K562 (cell line): Measurements from ENCODE around the gene LANCL3. TPM values are rescaled to one million over a fixed set of nuclear protein-coding genes. Genes with fewer than 3 reads are reported as not detected.
"Not testable (repeated sequence)": the region's sequence is repeated elsewhere in the genome, so short reads cannot be mapped to it uniquely, and the experiment has no call there.

Source experiments
- ATAC-seq: fragments of 200-7000 bp; cut with Tn5 transposase; 3 replicates; pipeline ENCODE4 v1.9.1; 2020; ENCODE audit warnings: moderate library complexity
- BruUV-seq: library from RNA; stranded (reverse); fragments of 400-500 nt; replicated peaks from 2 replicates; lab custom pipeline; 2021; lab: Mats Ljungman, UMichigan
- CTCF ChIA-PET: fragments of 300-600 bp; formaldehyde crosslinking; extraction: SDS; loops from one replicate; lab custom pipeline; 2021; ENCODE audit warnings: low intra/inter-chr PET ratio; lab: Yijun Ruan, JAX
- POLR2A ChIA-PET: fragments of 300-600, 350-650 bp; sonication (Branson Sonifier 250); formaldehyde crosslinking; extraction: SDS; loops from one replicate; lab custom pipeline; 2021; ENCODE audit warnings: antibody characterized with exemption, inconsistent platforms; lab: Yijun Ruan, JAX
- DNase-seq, 4 experiments: peaks; one replicate each; pipeline versions ENCODE4 v3.0.0 to v3.0.0-alpha.2; 2011 to 2018; ENCODE audit warnings: low spot score in 3 of 4, mixed read lengths in 3 of 4; ENCODE audit errors: extremely low read depth in 1 of 4
- FAIRE-seq: peaks from 2 replicates; lab custom pipeline; 2011; peaks lifted over from hg19 to GRCh38; lab: Jason Lieb, UNC
- H2AFZ ChIP-seq: 2 replicates; pipeline ENCODE4 v1.6.0; 2011; ENCODE audit warnings: low read depth, low read length, control low read depth, inconsistent platforms
- H3K27ac ChIP-seq: fragments of 200-600 bp; 3 replicates; pipeline ENCODE4 v1.8.0; 2011; ENCODE audit warnings: low read depth, mild to moderate bottlenecking, control low read depth, inconsistent platforms, low read length, moderate library complexity, mixed read lengths; ENCODE audit errors: extremely low read depth
- H3K27me3 ChIP-seq, 2 experiments: fragments of 300-600 bp in 1 of 2; 2 replicates in 1 of 2; 3 replicates in 1 of 2; pipeline versions ENCODE4 v1.6.0 to v1.8.0; 2011; ENCODE audit warnings: inconsistent platforms in 2 of 2, low read length in 2 of 2, mild to moderate bottlenecking in 1 of 2, mixed read lengths in 1 of 2, moderate library complexity in 1 of 2; ENCODE audit not compliant: control insufficient read depth in 2 of 2, insufficient read depth in 2 of 2
- H3K36me3 ChIP-seq: fragments of 300-600 bp; 3 replicates; pipeline ENCODE4 v1.8.0; 2011; ENCODE audit warnings: mild to moderate bottlenecking, low read length, inconsistent platforms; ENCODE audit not compliant: control insufficient read depth, insufficient read depth
- H3K4me1 ChIP-seq, 2 experiments: fragments of 200-600 bp in 1 of 2; replicated peaks in 1 of 2; 2 replicates in 1 of 2; 3 replicates in 1 of 2; pipeline versions ENCODE4 v1.5.1 to v1.8.0; 2011; ENCODE audit warnings: inconsistent platforms in 2 of 2, low read length in 2 of 2, mild to moderate bottlenecking in 1 of 2, mixed read lengths in 1 of 2, moderate library complexity in 1 of 2; ENCODE audit not compliant: control insufficient read depth in 2 of 2, insufficient read depth in 2 of 2
- H3K4me2 ChIP-seq: 2 replicates; pipeline ENCODE4 v1.6.1; 2011; ENCODE audit warnings: low read length, control low read depth, inconsistent platforms, mixed read lengths; ENCODE audit not compliant: insufficient read depth
- H3K4me3 ChIP-seq: fragments of 200-600 bp; sonication (generic), shearing (Covaris generic); 2 replicates; pipeline ENCODE4 v1.5.1; 2016; ENCODE audit warnings: control low read depth, inconsistent platforms
- H3K79me2 ChIP-seq: fragments of 200-600 bp; 3 replicates; pipeline ENCODE4 v1.8.0; 2011; ENCODE audit warnings: low read length, inconsistent platforms; ENCODE audit not compliant: control insufficient read depth, insufficient read depth
- H3K9ac ChIP-seq, 2 experiments: 2 replicates each; pipeline versions ENCODE4 v1.6.0 to v1.6.1; 2011; ENCODE audit warnings: low read depth in 2 of 2, low read length in 2 of 2, control low read depth in 1 of 2, inconsistent platforms in 1 of 2, mild to moderate bottlenecking in 1 of 2, mixed read lengths in 1 of 2; ENCODE audit not compliant: insufficient read depth in 1 of 2
- H3K9me1 ChIP-seq: one replicate; pipeline ENCODE4 v1.6.0; 2011; ENCODE audit warnings: inconsistent platforms, mild to moderate bottlenecking, low read length, moderate library complexity; ENCODE audit not compliant: control insufficient read depth, insufficient read depth
- H3K9me3 ChIP-seq: replicated peaks from 2 replicates; pipeline ENCODE4 v1.5.1; 2011; ENCODE audit warnings: low read depth, low read length, inconsistent platforms; ENCODE audit not compliant: control insufficient read depth, insufficient read depth
- H4K20me1 ChIP-seq: replicated peaks from 2 replicates; pipeline ENCODE4 v1.6.1; 2011; ENCODE audit warnings: low read length, inconsistent platforms, mixed read lengths; ENCODE audit not compliant: control insufficient read depth, insufficient read depth
- HINFP ChIP-seq: fragments of 450-650 bp; conservative IDR thresholded peaks from 2 replicates; pipeline ENCODE4 v1.6.1; 2016; ENCODE audit warnings: missing genetic modification characterization, low read depth, mild to moderate bottlenecking, control low read depth, missing compliant biosample characterization
- RAD21 ChIP-seq, 2 experiments: fragments of 250-450 bp in 1 of 2; fragments of 450-650 bp in 1 of 2; sonication (Bioruptor Pico) in 1 of 2; formaldehyde crosslinking in 1 of 2; IDR thresholded peaks in 1 of 2; conservative IDR thresholded peaks in 1 of 2; 2 replicates each; pipeline versions ENCODE4 v1.4.0 to v1.8.0; 2020 to 2022; ENCODE audit warnings: mild to moderate bottlenecking in 2 of 2, moderate library complexity in 1 of 2
- RBFOX2 ChIP-seq: fragments of 200-400 bp; formaldehyde crosslinking; IDR thresholded peaks from 2 replicates; pipeline ENCODE4 v1.6.1; 2017; ENCODE audit warnings: low read depth, mild to moderate bottlenecking, low read length, moderate library complexity
- REST ChIP-seq, 2 experiments: fragments of 450-650 bp; formaldehyde crosslinking in 1 of 2; IDR thresholded peaks; 2 replicates each; pipeline versions ENCODE4 v1.4.0 to v1.6.1; 2014 to 2020; ENCODE audit warnings: mild to moderate bottlenecking in 2 of 2, borderline replicate concordance in 1 of 2, low read depth in 1 of 2
- SAFB ChIP-seq: fragments of 200-400 bp; formaldehyde crosslinking; IDR thresholded peaks from 2 replicates; pipeline ENCODE4 v1.6.1; 2017; ENCODE audit warnings: low read depth, low read length, borderline replicate concordance
- SMC3 ChIP-seq: conservative IDR thresholded peaks from 2 replicates; pipeline ENCODE4 v1.6.1; 2011; ENCODE audit warnings: low read depth, low read length, improper control_type of control experiment; ENCODE audit not compliant: insufficient read depth
- STAG1 ChIP-seq: sonication (generic); formaldehyde crosslinking; IDR thresholded peaks from 2 replicates; pipeline ENCODE4 v1.5.0; 2020; ENCODE audit warnings: missing genetic modification reagents, borderline replicate concordance
- ZNF121 ChIP-seq: sonication (generic); formaldehyde crosslinking; conservative IDR thresholded peaks from 2 replicates; pipeline ENCODE4 v1.8.0; 2022; ENCODE audit warnings: missing genetic modification reagents
- WGBS: fragments of 100-300 bp; shearing (Covaris generic); methylation state at CpG from one replicate; pipeline ENCODE4 v1.1.6; 2016; ENCODE audit warnings: low coverage, mixed read lengths; ENCODE audit not compliant: insufficient coverage; ENCODE audit errors: missing lambda C conversion rate; 5-methylcytosine and 5-hydroxymethylcytosine counted together
- in situ Hi-C: fragments of 300-500 bp; cut with MboI; formaldehyde crosslinking; loops from 4 replicates; pipeline ENCODE4 v1.15.0; 2018; ENCODE audit warnings: inconsistent platforms, mixed read lengths
- intact Hi-C: fragments of 100-400 bp; cut with micrococcal nuclease; formaldehyde crosslinking; loops from 2 replicates; pipeline ENCODE4 v1.14.2; 2022
- polyA plus RNA-seq, 8 experiments: library from polyadenylated mRNA; depleted of rRNA in 4 of 8; stranded (reverse) in 5 of 8; unstranded in 3 of 8; fragments of >200 nt; fragmentation: Nextera tagmentation in 2 of 8; fragmentation: Illumina TruSeq in 1 of 8; extraction: Ambion mirVana in 2 of 8; extraction: Trizol in 1 of 8; gene quantifications; 2 replicates each; pipeline versions ENCODE4 v1.2.1 to v1.2.3, GENCODE V29; 2011 to 2014; ENCODE audit warnings: inconsistent platforms in 1 of 8, missing spikeins in 1 of 8
- total RNA-seq, 7 experiments: library from RNA; depleted of rRNA in 6 of 7; stranded (reverse); fragments of >200 nt in 6 of 7; fragmentation: Illumina TruSeq in 2 of 7; extraction: Trizol in 2 of 7; gene quantifications; 2 replicates each; pipeline versions ENCODE4 v1.2.1 to v1.2.3, GENCODE V29; 2011 to 2021; ENCODE audit warnings: low replicate concordance in 1 of 7

The LANCL3 gene
- total and polyA plus RNA-seq, 9 of the 15 experiments (the other 6 are each of a cell fraction or from before 2014, with no cell fraction given) = 0.41 to 1.5 (median 0.58) TPM

GRCh38 chrX:37572108-37572587 lies 687 bp downstream of the LANCL3 start:
- H3K9ac ChIP-seq = peak overlapping the region; percentile 61 to 76
- peak; percentile 16 to 68 (median 19) for DNase-seq
- H3K4me2 ChIP-seq = peak overlapping the region; percentile 72
- BruUV-seq; H4K20me1 ChIP-seq; H3K36me3 ChIP-seq; H3K27me3 ChIP-seq; H3K9me1 ChIP-seq; FAIRE-seq; H3K9me3 ChIP-seq; POLR2A ChIA-PET; CTCF ChIA-PET; TF ChIP-seq REST (CRISPR knock-in tag; IDR thresholded peaks at IDR 0.05; ENCODE audit: low read depth): not testable (repeated sequence)
- H3K27ac ChIP-seq = peak overlapping the region; percentile 48; the same call in 1 of the 3 replicates
- peak overlapping the region; percentile 89 for H2AFZ ChIP-seq
- intact Hi-C loops = loop anchor here (2.0 to 10.0 kb wide), 5 partner anchors 80 to 253 kb away; partner anchors contain the start of gene XK
- peak overlapping the region; percentile 38 for H3K4me3 ChIP-seq
- in situ Hi-C loops = loop anchor here (10.0 kb wide), 1 partner anchor 253 kb away; no protein-coding TSS in a partner anchor
- H3K79me2 ChIP-seq = peaks cover 14% of the 10 kb centered on the region; the same call in 2 of the 3 replicates
- peak; percentile 94 for ATAC-seq
- H3K4me1 ChIP-seq = peaks cover 0 to 14% of the 10 kb centered on the region in 2 experiments; a peak in 2 of 5 replicates
- no CpG with 5 or more reads among the region's 61 CpGs for WGBS
- TF ChIP-seq STAG1 (CRISPR knock-in tag) (peak; percentile 16; the same call in 1 of the 2 replicates), ZNF121 (peak; percentile 42; the same call in 1 of the 2 replicates), SAFB (0 out of 2 replicates have a peak, but pooled peaks have one; percentile 23), RBFOX2 (0 out of 2 replicates have a peak, but pooled peaks have one; percentile 48), SMC3 (peak; percentile 42; the same call in 1 of the 2 replicates), REST (IDR thresholded peaks at IDR 0.05; ENCODE audit: borderline replicate concordance) (peak; percentile 60), RAD21 (CRISPR knock-in tag; conservative IDR thresholded peaks at IDR 0.05 in 1 of 2, IDR thresholded peaks at IDR 0.05 in 1 of 2) (peak; percentile 57 to 71), HINFP (tag) (peak; percentile 71; the same call in 1 of the 2 replicates)
